ENCODE data around the gene AGFG2.

DNA sequence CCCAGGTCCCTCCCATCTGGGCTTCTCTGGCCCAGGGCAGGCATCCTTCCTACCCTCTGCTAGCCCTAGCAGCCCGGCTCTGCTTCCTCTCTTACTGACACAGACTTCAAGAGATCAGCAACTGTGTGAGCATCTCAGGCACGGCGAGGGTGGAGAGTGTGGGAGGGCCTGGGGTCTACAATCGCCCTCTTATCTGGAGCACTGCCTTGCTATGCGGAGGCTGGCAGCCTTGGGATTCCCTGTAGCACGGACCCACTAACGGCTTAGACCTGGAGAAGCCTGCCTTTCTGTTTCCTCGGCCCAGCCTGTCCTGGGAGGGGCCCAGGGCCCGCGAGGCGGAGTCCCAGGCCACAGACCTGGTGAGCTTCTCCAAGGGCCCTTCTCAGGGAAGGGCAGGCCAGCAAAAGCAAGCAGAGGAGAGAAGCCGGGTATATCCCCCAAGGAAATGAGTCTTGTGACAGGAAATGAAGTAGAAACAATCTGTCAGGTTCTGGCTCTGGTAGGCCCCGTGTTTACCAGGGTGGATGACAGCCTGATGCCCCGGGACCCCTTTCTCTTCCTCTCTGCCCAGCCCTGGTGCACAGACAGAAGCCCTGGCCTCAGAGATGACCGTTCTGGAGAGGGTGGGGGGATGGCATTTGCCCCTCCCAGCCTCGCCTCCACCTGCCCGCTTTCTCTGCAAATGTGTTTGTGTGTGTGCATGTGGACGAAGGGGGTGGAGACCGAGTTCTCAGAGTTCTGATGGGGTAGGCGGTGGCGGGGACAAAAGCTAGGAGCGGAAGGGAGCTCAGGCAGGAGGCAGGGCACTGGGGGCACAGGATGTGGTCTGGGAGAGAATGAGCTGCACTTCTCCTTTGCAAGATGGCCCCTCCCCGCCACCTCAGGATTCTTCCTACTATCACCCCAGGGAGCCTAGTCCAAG, 44.4 kb downstream of the AGFG2 start:
- TF ChIP-seq, protein P1, sequence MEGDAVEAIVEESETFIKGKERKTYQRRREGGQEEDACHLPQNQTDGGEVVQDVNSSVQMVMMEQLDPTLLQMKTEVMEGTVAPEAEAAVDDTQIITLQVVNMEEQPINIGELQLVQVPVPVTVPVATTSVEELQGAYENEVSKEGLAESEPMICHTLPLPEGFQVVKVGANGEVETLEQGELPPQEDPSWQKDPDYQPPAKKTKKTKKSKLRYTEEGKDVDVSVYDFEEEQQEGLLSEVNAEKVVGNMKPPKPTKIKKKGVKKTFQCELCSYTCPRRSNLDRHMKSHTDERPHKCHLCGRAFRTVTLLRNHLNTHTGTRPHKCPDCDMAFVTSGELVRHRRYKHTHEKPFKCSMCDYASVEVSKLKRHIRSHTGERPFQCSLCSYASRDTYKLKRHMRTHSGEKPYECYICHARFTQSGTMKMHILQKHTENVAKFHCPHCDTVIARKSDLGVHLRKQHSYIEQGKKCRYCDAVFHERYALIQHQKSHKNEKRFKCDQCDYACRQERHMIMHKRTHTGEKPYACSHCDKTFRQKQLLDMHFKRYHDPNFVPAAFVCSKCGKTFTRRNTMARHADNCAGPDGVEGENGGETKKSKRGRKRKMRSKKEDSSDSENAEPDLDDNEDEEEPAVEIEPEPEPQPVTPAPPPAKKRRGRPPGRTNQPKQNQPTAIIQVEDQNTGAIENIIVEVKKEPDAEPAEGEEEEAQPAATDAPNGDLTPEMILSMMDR (conservative IDR thresholded peaks at IDR 0.05; ENCODE audit: low read length) = no peak
- TF ChIP-seq EZH2phosphoT487 (IDR thresholded peaks at IDR 0.05; ENCODE audit: borderline replicate concordance) = no peak
